ENCODE results near the gene TICAM1.
"Not testable (repeated sequence)": the region's sequence is repeated elsewhere in the genome, so short reads cannot be mapped to it uniquely, and the experiment has no call there.

Gene TICAM1

DNA sequence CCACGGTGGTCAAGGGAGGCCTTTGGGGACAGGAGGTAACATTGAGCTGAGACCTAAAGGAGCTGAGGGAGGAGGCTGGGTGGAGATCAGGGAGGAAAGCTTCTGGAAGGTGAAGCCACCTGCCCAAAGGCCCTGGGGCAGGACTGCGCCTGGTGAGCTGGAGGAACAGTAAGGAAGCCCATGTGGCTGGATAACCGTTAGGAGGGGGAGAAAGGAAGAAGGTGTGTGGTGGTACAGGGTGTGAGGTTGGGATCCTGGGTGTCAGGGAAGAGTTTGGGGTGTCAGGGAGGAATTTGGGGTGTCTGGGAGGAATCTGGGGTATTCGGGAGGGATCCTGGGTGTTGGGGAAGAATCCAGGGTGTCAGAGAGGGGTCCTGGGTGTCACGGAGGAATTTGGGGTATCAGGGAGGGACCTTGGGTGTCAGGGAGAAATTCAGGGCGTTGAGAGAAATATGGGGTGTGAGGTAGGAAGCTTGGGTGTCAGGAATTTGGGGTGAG lies 695 bp downstream of the TICAM1 start:
- no peak for DNase-seq (ENCODE audit: extremely low spot score)
- ChIA-PET CTCF (interaction anchor here (0.9 to 1.8 kb wide), 2 partner anchors 21 to 308 kb away, joined by 4 to 8 read pairs; no protein-coding TSS in a partner anchor), POLR2A (no interaction called here)
- TF ChIP-seq, protein P1, sequence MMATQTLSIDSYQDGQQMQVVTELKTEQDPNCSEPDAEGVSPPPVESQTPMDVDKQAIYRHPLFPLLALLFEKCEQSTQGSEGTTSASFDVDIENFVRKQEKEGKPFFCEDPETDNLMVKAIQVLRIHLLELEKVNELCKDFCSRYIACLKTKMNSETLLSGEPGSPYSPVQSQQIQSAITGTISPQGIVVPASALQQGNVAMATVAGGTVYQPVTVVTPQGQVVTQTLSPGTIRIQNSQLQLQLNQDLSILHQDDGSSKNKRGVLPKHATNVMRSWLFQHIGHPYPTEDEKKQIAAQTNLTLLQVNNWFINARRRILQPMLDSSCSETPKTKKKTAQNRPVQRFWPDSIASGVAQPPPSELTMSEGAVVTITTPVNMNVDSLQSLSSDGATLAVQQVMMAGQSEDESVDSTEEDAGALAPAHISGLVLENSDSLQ (IDR thresholded peaks at IDR 0.05) = no peak
- no peak for TF ChIP-seq LEF1 (IDR thresholded peaks at IDR 0.05; ENCODE audit: borderline replicate concordance)
- TF ChIP-seq ARNT (IDR thresholded peaks at IDR 0.05) = no peak
- TF ChIP-seq FOXA1 (IDR thresholded peaks at IDR 0.05) = no peak
- no peak for TF ChIP-seq FOXM1 (IDR thresholded peaks at IDR 0.05; ENCODE audit: borderline replicate concordance)
- no peak for TF ChIP-seq ELF4 (IDR thresholded peaks at IDR 0.05)
- TF ChIP-seq SUZ12 (IDR thresholded peaks at IDR 0.05) = no peak
- no peak for TF ChIP-seq SP1 (IDR thresholded peaks at IDR 0.05)
- no peak for TF ChIP-seq BHLHE40 (IDR thresholded peaks at IDR 0.05; ENCODE audit: borderline replicate concordance)
- no peak for TF ChIP-seq NFRKB (IDR thresholded peaks at IDR 0.05)
- TF ChIP-seq L3MBTL2 (conservative IDR thresholded peaks at IDR 0.05) = no peak
- no peak for TF ChIP-seq TARDBP (IDR thresholded peaks at IDR 0.05)
- no peak for TF ChIP-seq ZNF384 (IDR thresholded peaks at IDR 0.05)
- no peak for TF ChIP-seq CTBP1 (IDR thresholded peaks at IDR 0.05; ENCODE audit: borderline replicate concordance)
- TF ChIP-seq HDGF (IDR thresholded peaks at IDR 0.05; ENCODE audit: borderline replicate concordance) = no peak
- TF ChIP-seq FOXK2 (IDR thresholded peaks at IDR 0.05) = no peak

DNA sequence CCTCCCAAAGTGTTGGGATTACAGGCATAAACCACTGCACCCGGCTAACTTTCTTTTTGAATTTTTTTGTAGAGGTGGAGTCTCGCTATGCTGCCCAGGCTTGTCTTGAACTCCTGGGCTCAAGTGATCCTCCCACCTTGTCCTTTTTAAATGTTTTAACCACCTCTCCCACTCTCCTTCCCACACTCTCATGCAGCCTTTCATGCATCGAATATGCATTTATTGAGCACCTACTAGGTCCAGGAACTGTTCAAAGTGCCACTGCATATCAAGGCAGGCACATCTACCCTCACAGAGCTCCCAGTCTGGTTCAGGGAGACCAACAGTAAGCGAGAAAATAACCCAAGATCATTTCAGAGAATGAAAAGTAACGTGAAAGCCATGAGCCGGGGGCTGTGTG lies 1.2 kb downstream of the TICAM1 start:
- ChIA-PET POLR2A (no interaction called here), CTCF (interaction anchor here (0.9 to 1.8 kb wide), 2 partner anchors 21 to 307 kb away, joined by 4 to 8 read pairs; no protein-coding TSS in a partner anchor)
- no peak for TF ChIP-seq BHLHE40 (IDR thresholded peaks at IDR 0.05; ENCODE audit: borderline replicate concordance)
- TF ChIP-seq CTBP1 (IDR thresholded peaks at IDR 0.05; ENCODE audit: borderline replicate concordance) = no peak
- TF ChIP-seq, protein P1 (IDR thresholded peaks at IDR 0.05) = no peak
- no peak for TF ChIP-seq L3MBTL2 (conservative IDR thresholded peaks at IDR 0.05)
- TF ChIP-seq TARDBP (IDR thresholded peaks at IDR 0.05) = no peak
- TF ChIP-seq FOXM1 (IDR thresholded peaks at IDR 0.05; ENCODE audit: borderline replicate concordance) = no peak
- TF ChIP-seq ELF4 (IDR thresholded peaks at IDR 0.05) = no peak
- TF ChIP-seq SP1 (IDR thresholded peaks at IDR 0.05) = no peak
- no peak for DNase-seq (ENCODE audit: extremely low spot score)

DNA sequence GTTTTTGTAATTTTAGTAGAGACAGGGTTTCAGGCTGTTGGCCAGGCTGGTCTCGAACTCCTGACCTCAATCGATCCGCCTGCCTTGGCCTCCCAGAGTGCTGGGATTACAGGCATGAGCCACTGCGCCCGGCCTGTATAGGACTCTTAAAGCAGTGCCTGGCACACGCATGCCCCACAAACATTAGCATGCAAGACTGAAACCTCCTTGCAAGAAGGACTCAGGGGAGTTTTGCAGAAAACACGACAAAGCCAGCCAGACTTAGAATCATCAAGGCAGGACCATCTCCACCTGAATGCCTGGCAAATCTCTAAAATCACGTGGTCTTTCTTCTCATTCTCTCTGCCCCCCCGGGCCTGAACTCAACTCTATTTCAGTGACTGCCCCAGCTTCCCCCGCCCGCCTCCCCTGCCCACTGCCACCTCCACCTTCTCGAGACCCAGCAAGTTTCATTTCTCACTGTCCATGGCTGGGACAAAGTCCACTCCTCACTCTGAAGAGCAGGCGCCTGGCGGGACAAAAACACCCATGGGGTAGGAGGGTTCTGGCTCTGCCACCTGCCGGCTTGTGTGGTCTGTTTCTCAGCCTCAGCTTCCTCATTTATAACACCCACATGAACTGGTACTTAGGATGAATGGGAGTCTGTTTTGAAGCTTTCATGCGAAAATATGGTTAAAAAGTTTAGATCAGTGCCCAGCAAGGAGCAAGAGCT lies 2.4 kb downstream of the TICAM1 start:
- POLR2A ChIA-PET = no interaction called here
- CTCF ChIA-PET = interaction anchor here (0.8 to 1.2 kb wide), 2 partner anchors 11 to 20 kb away, joined by 3 to 4 read pairs; no protein-coding TSS in a partner anchor
- no peak for TF ChIP-seq FOXA1 (IDR thresholded peaks at IDR 0.05)
- DNase-seq (ENCODE audit: extremely low spot score) = no peak

DNA sequence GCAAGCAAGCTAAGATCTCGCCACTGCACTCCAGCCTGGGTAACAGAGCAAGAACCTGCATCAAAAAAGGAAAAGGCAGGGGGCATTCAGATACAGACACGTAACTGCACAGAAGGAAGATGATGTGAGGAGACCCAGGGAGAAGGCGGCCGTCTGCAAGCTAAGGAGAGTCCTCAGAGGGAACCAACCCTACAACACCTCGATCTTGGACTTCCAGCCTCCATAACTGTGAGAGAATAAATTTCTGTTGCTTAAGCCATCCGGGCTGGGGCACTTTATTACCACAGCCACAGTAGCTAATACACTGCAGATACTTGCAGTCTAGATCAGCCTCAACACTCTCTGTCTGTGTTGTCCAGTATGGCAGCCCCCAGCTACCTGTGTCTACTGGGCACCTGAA lies 7.9 kb downstream of the TICAM1 start:
- ChIA-PET CTCF (interaction anchor here (1.2 kb wide), 1 partner anchor 14 kb away, joined by 3 read pairs; no protein-coding TSS in a partner anchor), POLR2A (interaction anchor here (0.7 kb wide), 1 partner anchor 483 kb away, joined by 5 read pairs; no protein-coding TSS in a partner anchor)
- no peak for DNase-seq (ENCODE audit: extremely low spot score)
- TF ChIP-seq CTBP1 (IDR thresholded peaks at IDR 0.05; ENCODE audit: borderline replicate concordance) (no peak), TARDBP (IDR thresholded peaks at IDR 0.05) (no peak), FOXA1 (IDR thresholded peaks at IDR 0.05) (no peak), ELF4 (IDR thresholded peaks at IDR 0.05) (no peak), HDGF (IDR thresholded peaks at IDR 0.05; ENCODE audit: borderline replicate concordance) (no peak), FOXM1 (IDR thresholded peaks at IDR 0.05; ENCODE audit: borderline replicate concordance) (no peak), BHLHE40 (IDR thresholded peaks at IDR 0.05; ENCODE audit: borderline replicate concordance) (no peak), FOXK2 (IDR thresholded peaks at IDR 0.05) (no peak), NFRKB (IDR thresholded peaks at IDR 0.05) (no peak), ZNF384 (IDR thresholded peaks at IDR 0.05) (no peak), ARNT (IDR thresholded peaks at IDR 0.05) (no peak), LEF1 (IDR thresholded peaks at IDR 0.05; ENCODE audit: borderline replicate concordance) (no peak), SUZ12 (IDR thresholded peaks at IDR 0.05) (no peak), SP1 (IDR thresholded peaks at IDR 0.05) (no peak), L3MBTL2 (conservative IDR thresholded peaks at IDR 0.05) (no peak)
- TF ChIP-seq, protein P1 (IDR thresholded peaks at IDR 0.05) = no peak

DNA sequence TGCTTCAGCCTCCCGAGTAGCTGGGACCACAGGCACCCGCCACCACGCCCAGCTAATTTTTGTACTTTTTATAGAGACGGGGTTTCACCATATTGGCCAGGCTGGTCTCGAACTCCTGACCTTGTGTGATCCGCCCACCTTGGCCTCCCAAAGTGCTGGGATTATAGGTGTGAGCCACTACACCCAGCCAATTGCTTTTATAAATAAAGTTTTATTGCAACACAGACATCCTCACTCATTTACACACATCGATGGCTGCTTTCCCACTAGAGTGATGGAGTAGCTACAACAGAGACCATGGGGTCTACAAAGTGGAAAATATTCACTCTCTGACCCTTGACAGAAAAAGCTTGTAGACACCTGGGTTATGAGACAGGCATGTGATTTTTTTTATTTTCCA lies 9.2 kb downstream of the TICAM1 start:
- POLR2A ChIA-PET; DNase-seq (ENCODE audit: extremely low spot score); CTCF ChIA-PET: not testable (repeated sequence)

DNA sequence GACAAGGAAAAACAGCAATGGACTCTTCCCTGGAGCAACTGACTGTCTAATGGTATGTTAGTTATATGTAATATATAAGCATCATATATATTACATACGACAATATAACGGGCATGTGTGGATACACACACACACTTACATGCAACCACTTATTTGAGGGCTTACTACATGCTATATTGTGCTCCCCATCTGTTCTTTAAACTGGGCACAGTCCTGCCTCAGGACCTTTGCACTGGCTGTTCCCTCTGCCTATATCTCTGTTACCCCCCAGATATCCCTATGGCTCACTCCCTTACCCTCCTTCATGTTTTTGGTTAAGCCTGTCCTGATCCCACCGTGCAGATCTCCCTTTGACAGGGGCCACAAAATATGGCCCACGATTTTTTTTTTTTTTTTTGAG lies 10.2 kb downstream of the TICAM1 start:
- DNase-seq (ENCODE audit: extremely low spot score) = no peak
- POLR2A ChIA-PET = no interaction called here
- CTCF ChIA-PET = no interaction called here
- TF ChIP-seq CTBP1 (IDR thresholded peaks at IDR 0.05; ENCODE audit: borderline replicate concordance) (no peak), FOXK2 (IDR thresholded peaks at IDR 0.05) (no peak)

Measured in HEK293T (cell line).